Breast epithelium (tissue), 3 donors: ENCODE results near the gene CDH4.

Experiments used
- CTCF ChIP-seq, 3 donors: fragments of 450-650 bp; IDR thresholded peaks; one replicate each; pipeline ENCODE4 v1.5.1; 2016 to 2017; ENCODE audit warnings: antibody characterized with exemption in 3 of 3, mild to moderate bottlenecking in 3 of 3, moderate library complexity in 3 of 3
- POLR2A ChIP-seq: fragments of 450-650 bp; IDR thresholded peaks from one replicate; pipeline ENCODE4 v1.6.1; 2016; ENCODE audit warnings: antibody characterized with exemption, mild to moderate bottlenecking, moderate library complexity
- POLR2AphosphoS5 ChIP-seq, 3 donors: sonication (generic); formaldehyde crosslinking; IDR thresholded peaks; one replicate each; pipeline ENCODE4 v1.6.1; 2017; ENCODE audit warnings: antibody characterized with exemption in 3 of 3

GRCh38 chr20:61847420-61847748 is 595.3 kb downstream of the CDH4 start:
- TF ChIP-seq CTCF (IDR thresholded peaks at IDR 0.05) = no peak
- no peak for TF ChIP-seq POLR2A
- TF ChIP-seq POLR2AphosphoS5 (IDR thresholded peaks at IDR 0.05) = no peak
